H1 (cell line): ENCODE results near the gene SURF2. TPM values are rescaled to one million over a fixed set of nuclear protein-coding genes. Genes with fewer than 3 reads are reported as not detected.

Experiments used
- PHF8 ChIP-seq: fragments of 200-600 bp; sonication (generic); conservative IDR thresholded peaks from 2 replicates; pipeline ENCODE4 v1.7.1; 2012; ENCODE audit warnings: low read depth, mild to moderate bottlenecking, inconsistent platforms, low read length, moderate library complexity
- polyA plus RNA-seq, 7 experiments: library from polyadenylated mRNA; depleted of rRNA in 3 of 7; stranded (reverse) in 5 of 7; unstranded in 2 of 7; fragments of >200 nt in 5 of 7; fragments of 200-250 nt in 2 of 7; gene quantifications; 1 replicate in 5 of 7; 2 replicates in 1 of 7; 4 replicates in 1 of 7; pipeline versions ENCODE4 v1.2.1 to v1.2.3, GENCODE V29; 2011 to 2013; ENCODE audit warnings: missing spikeins in 2 of 7, mixed read lengths in 2 of 7
- total RNA-seq: library from RNA; stranded (reverse); fragmentation: NEBNext Ultra II Directional; extraction: Animal tissue kit (Norgen Biotek cat#: 25700); gene quantifications from 2 replicates; pipeline ENCODE4 v1.2.1, GENCODE V29; 2021

SURF2 gene
- total and polyA plus RNA-seq, 2 of the 8 experiments (the other 6 are each of a cell fraction or from before 2014, with no cell fraction given): 36.6 to 37.7 TPM

DNA sequence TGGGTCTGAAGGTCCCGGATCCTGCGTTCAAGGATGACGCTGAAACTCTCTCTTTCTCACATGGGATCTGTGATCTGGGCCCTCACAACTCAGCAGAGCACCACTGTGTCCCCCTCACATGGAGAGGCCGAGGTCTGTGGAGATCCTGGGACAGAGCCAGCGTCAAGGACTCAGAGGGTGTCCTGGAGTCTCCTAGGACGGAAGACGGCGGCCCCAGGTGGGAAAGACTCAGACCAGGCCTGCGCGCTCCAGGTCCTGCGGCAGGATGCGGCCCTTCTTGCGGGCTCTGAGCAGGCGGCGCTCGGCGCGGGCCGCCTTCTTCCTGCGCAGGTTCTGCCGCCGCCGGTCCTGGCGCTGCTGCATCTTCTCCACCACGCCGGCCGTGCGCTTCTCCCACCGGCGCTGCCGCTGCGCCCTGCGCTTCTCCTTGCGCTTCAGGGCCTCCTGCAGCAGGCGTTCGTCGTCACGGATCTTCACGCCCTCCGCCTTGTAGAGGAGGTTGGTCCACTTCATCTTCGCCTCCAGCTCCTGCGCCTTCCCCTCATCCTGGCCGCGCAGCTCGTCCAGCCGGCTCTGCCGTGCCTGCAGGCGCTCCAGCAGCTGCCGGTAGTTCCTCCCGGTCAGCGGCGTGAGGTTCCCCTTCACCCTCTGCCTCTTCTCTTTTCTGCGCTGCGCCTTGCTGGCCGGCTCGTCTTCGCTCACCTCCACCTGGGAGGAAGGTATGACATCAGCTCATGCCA is 24.5 kb upstream of the SURF2 start (continued):
- no peak for TF ChIP-seq PHF8
